ENCODE results near the gene SSR4.

GRCh38 chrX:153783378-153784013 lies 11.0 kb upstream of the SSR4 start:
- TF ChIP-seq CTCF (conservative IDR thresholded peaks at IDR 0.05; ENCODE audit: low read length), result no peak
- no peak for TF ChIP-seq EZH2phosphoT487 (IDR thresholded peaks at IDR 0.05; ENCODE audit: borderline replicate concordance)

Measured in Loucy (cell line).